HG03432 (cell line): ENCODE results near the gene NTM.

Experiments used
- ATAC-seq: cut with Tn5 transposase; IDR thresholded peaks from one replicate; pipeline ENCODE4 v1.9.1; 2021; ENCODE audit warnings: mild to moderate bottlenecking, moderate library complexity; ENCODE audit not compliant: unreplicated experiment

The NTM gene

GRCh38 chr11:131807876-131808275 lies 437.5 kb downstream of the NTM start:
- no peak for ATAC-seq

- ATAC-seq: no peak
Measured at GRCh38 chr11:131808470-131808869, 438.1 kb downstream of the NTM start.

DNA sequence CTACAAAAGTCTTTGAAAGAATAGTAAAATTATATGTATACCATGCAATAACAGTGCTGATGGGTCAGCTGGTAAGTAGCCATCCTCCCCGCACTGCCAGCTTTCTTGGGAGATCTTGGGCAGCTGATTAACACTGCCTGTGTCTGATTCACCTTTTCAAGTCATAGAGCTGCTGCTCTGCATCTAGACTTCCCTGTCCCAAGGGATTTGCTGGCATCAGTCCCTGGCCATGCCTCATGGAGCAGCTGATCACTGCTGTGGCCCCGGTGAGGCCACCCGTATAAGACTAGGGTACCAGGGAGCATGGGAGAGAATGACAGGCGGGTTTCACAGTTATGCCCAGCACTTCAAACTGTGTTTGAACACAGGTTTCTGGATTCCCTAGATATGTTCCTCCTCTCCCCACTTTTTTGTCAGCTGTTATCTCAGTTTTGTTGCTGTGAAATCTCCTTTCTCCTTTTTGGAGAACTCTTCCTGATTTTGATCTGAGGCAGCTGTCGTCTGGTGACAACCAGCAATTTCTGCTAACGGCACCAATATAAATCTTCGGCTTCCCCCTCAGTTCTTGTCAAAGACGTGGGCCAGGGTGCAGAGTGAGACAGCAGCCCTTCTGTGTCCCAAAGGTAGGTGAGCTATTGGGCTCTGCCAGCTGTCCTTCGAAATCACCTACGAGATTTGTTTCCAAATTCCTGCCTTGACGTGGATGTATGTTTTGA lies 438.9 kb downstream of the NTM start:
- ATAC-seq: no peak

- no peak for ATAC-seq
Measured at GRCh38 chr11:131810541-131810940, 440.1 kb downstream of the NTM start.

- ATAC-seq: no peak
Measured at GRCh38 chr11:131811383-131811782, 441.0 kb downstream of the NTM start.

GRCh38 chr11:131814108-131814507 lies 443.7 kb downstream of the NTM start:
- ATAC-seq: no peak

GRCh38 chr11:131815590-131815989 lies 445.2 kb downstream of the NTM start:
- no peak for ATAC-seq

GRCh38 chr11:131816051-131816450 lies 445.6 kb downstream of the NTM start:
- no peak for ATAC-seq

- no peak for ATAC-seq
Measured at GRCh38 chr11:131817687-131818188, 447.3 kb downstream of the NTM start.

- no peak for ATAC-seq
Measured at GRCh38 chr11:131819865-131820264, 449.4 kb downstream of the NTM start.

DNA sequence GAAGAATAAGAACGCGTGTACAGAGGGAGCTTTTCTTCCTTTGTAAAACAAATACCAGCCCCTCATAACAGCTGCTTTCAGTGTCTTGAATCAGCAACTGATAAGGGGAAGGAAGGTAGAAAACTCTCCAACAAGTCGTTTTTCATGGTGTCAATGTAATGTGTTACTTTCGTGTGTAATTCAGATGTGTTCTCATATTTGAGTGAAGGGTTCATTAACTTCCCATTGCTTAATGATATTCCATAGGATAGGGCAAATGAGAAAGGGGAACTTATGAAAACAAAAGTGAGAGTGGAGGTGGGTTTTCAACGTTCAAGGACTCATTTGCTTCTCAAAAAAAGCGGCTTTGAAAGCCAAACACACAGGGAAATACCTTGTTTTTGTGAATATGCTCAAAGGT lies 452.1 kb downstream of the NTM start:
- ATAC-seq: no peak

GRCh38 chr11:131823772-131824171 lies 453.4 kb downstream of the NTM start:
- no peak for ATAC-seq

- no peak for ATAC-seq
Measured at GRCh38 chr11:131824771-131825170, 454.4 kb downstream of the NTM start.

DNA sequence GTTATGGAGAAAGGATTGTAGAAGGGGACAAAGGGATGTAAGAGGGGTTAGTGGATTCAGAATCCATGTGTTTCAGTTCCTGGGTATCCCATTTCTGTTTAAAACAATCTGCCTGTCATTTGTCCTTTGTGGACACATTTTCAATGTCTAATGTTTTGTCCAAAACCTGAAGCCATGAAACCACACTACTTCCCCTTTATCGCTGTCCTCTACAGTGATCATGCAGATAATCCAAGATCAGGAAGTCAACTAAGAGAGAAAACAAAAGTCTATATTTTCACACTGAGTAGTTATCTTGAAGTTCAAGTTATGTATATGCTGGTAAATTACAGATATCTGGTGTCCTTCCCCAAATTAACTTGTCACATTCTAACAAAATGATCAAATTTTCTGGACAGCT lies 457.0 kb downstream of the NTM start:
- ATAC-seq: no peak

- ATAC-seq: peak; percentile 63
Measured at GRCh38 chr11:131829725-131830124, 459.3 kb downstream of the NTM start.

GRCh38 chr11:131832079-131832478 lies 461.7 kb downstream of the NTM start:
- no peak for ATAC-seq

GRCh38 chr11:131833366-131833765 lies 463.0 kb downstream of the NTM start:
- ATAC-seq: no peak

GRCh38 chr11:131837562-131837961 lies 467.1 kb downstream of the NTM start:
- ATAC-seq: no peak

- no peak for ATAC-seq
Measured at GRCh38 chr11:131838016-131838415, 467.6 kb downstream of the NTM start.

DNA sequence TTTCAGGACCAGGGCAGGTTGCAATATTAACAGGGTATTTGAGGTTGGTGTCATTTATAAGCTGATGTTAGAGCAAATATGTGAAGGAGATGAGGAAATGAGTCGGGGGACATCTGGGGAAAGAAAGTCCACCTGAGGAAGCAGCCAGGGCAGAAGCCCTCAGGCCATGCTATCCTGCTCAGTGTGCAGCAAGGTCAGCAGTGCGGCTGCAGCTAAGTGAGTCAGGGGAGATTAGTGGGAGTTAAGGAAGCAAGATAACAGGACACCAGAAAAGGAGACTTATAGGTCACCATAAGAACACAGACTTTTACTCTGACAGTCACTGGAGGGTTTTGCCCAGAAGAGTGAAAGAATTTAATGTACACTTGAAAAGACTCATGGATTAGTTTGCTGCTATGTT lies 468.9 kb downstream of the NTM start:
- ATAC-seq: no peak

GRCh38 chr11:131840545-131840944 lies 470.1 kb downstream of the NTM start:
- ATAC-seq: no peak

DNA sequence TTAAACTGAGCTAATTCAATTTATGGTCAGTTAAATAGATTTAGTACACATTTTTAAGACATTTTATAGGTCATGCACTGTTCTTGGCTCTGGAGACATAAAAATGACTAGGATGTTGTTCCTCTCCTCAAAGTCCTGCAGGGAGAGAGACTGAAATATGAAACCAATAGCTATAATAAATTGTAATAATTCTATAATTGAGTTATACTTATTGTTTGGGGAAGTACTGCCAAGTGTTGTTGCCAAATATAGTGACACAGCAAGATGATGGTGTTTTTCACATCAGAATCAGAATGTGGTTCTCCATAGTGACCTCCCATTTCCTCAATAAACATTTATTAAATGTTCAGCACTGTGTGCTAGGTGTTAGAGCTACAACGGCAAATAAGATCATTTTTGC lies 470.6 kb downstream of the NTM start:
- ATAC-seq: no peak
